SK-N-SH (cell line): ENCODE results near the gene HTR1B. TPM values are rescaled to one million over a fixed set of nuclear protein-coding genes. Genes with fewer than 3 reads are reported as not detected.

Source experiments
- CTCF ChIA-PET: fragments of 300-600, 350-600 bp; formaldehyde crosslinking; extraction: SDS; loops from one replicate; lab custom pipeline; 2021; lab: Yijun Ruan, JAX
- POLR2A ChIA-PET: fragments of 350-600 bp; sonication (Branson Sonifier 250); formaldehyde crosslinking; extraction: SDS; loops from one replicate; lab custom pipeline; 2020; ENCODE audit warnings: antibody characterized with exemption, inconsistent platforms; lab: Yijun Ruan, JAX
- DNase-seq: peaks from one replicate; pipeline ENCODE4 v3.0.0; 2012
- H2AFZ ChIP-seq: fragments of 200-600 bp; sonication (generic); 2 replicates; pipeline ENCODE4 v1.8.1; 2016; ENCODE audit warnings: antibody characterized with exemption, mild to moderate bottlenecking, low read depth
- H3F3A ChIP-seq: fragments of 200-600 bp; sonication (generic); replicated peaks from 2 replicates; pipeline ENCODE3; 2016; ENCODE audit warnings: antibody characterized with exemption, mild to moderate bottlenecking; ENCODE audit not compliant: insufficient read depth
- H3K27ac ChIP-seq, 2 experiments: fragments of 200-500 bp in 1 of 2; fragments of 200-600 bp in 1 of 2; sonication (Bioruptor generic) in 1 of 2; sonication (generic), shearing (Covaris generic) in 1 of 2; 2 replicates each; pipeline versions ENCODE4 v1.5.1 to v1.6.1; 2014 to 2016; ENCODE audit warnings: low read depth in 2 of 2, inconsistent platforms in 1 of 2, low read length in 1 of 2, mild to moderate bottlenecking in 1 of 2, mixed read lengths in 1 of 2
- H3K27me3 ChIP-seq: fragments of 200-600 bp; sonication (generic), shearing (Covaris generic); 2 replicates; pipeline ENCODE4 v1.6.1; 2016; ENCODE audit warnings: mixed run types; ENCODE audit not compliant: insufficient read depth
- H3K36me3 ChIP-seq, 2 experiments: fragments of 200-500 bp in 1 of 2; fragments of 200-600 bp in 1 of 2; sonication (Bioruptor generic) in 1 of 2; sonication (generic) in 1 of 2; replicated peaks in 1 of 2; 2 replicates each; pipeline versions ENCODE3 to v1.5.1; 2014 to 2016; ENCODE audit warnings: low read length in 1 of 2, mild to moderate bottlenecking in 1 of 2; ENCODE audit not compliant: insufficient read depth in 2 of 2, control insufficient read depth in 1 of 2
- H3K4me1 ChIP-seq, 2 experiments: fragments of 200-500 bp in 1 of 2; fragments of 200-600 bp in 1 of 2; sonication (Bioruptor generic) in 1 of 2; sonication (generic), shearing (Covaris generic) in 1 of 2; 2 replicates each; pipeline versions ENCODE4 v1.5.1 to v1.6.1; 2014 to 2016; ENCODE audit warnings: low read depth in 1 of 2, low read length in 1 of 2, mixed run types in 1 of 2; ENCODE audit not compliant: insufficient read depth in 2 of 2, control insufficient read depth in 1 of 2
- H3K4me2 ChIP-seq: fragments of 200-600 bp; sonication (generic), shearing (Covaris generic); 2 replicates; pipeline ENCODE4 v1.6.1; 2017; ENCODE audit warnings: mixed run types
- H3K4me3 ChIP-seq, 2 experiments: fragments of 200-500 bp in 1 of 2; fragments of 200-600 bp in 1 of 2; sonication (Bioruptor generic) in 1 of 2; sonication (generic), shearing (Covaris generic) in 1 of 2; 2 replicates each; pipeline versions ENCODE4 v1.5.1 to v1.8.1; 2014 to 2016; ENCODE audit warnings: low read depth in 2 of 2, inconsistent platforms in 1 of 2, low read length in 1 of 2, mild to moderate bottlenecking in 1 of 2, mixed read lengths in 1 of 2, moderate library complexity in 1 of 2
- H3K79me2 ChIP-seq: fragments of 200-600 bp; sonication (generic); 2 replicates; pipeline ENCODE4 v1.8.1; 2017; ENCODE audit warnings: mild to moderate bottlenecking; ENCODE audit not compliant: insufficient read depth
- H3K9ac ChIP-seq: fragments of 200-600 bp; sonication (generic); 2 replicates; pipeline ENCODE4 v1.6.1; 2017; ENCODE audit warnings: mixed run types
- H3K9me2 ChIP-seq: fragments of 200-600 bp; sonication (generic); 2 replicates; pipeline ENCODE4 v1.6.1; 2017; ENCODE audit warnings: mixed run types
- H3K9me3 ChIP-seq: fragments of 200-600 bp; sonication (generic); 2 replicates; pipeline ENCODE4 v1.6.1; 2017; ENCODE audit warnings: mixed run types, mild to moderate bottlenecking, moderate library complexity
- H4K20me1 ChIP-seq: fragments of 200-600 bp; sonication (generic); 2 replicates; pipeline ENCODE4 v1.6.1; 2017; ENCODE audit warnings: mild to moderate bottlenecking, mixed run types; ENCODE audit not compliant: insufficient read depth
- CHD2 ChIP-seq: fragments of 150-350 bp; IDR thresholded peaks from 2 replicates; pipeline ENCODE4 v1.6.1; 2018; ENCODE audit warnings: low read length; ENCODE audit not compliant: partially characterized antibody
- ELF1 ChIP-seq: IDR thresholded peaks from 2 replicates; pipeline ENCODE4 v1.4.0; 2012
- EP300 ChIP-seq, 2 experiments: IDR thresholded peaks; 2 replicates each; pipeline versions ENCODE4 v1.4.0 to v1.6.1; 2012; ENCODE audit warnings: borderline replicate concordance in 1 of 2, low read depth in 1 of 2, low read length in 1 of 2
- EZH2phosphoT487 ChIP-seq: fragments of 200-600 bp; sonication (generic); IDR thresholded peaks from 2 replicates; pipeline ENCODE4 v1.6.1; 2017; ENCODE audit warnings: low read depth, mixed run types, mild to moderate bottlenecking, antibody characterized with exemption, moderate library complexity, borderline replicate concordance
- FOSL2 ChIP-seq: IDR thresholded peaks from 2 replicates; pipeline ENCODE4 v1.4.0; 2012; ENCODE audit warnings: low read depth, mild to moderate bottlenecking, moderate library complexity, borderline replicate concordance
- FOXM1 ChIP-seq: IDR thresholded peaks from 2 replicates; pipeline ENCODE4 v1.4.0; 2012; ENCODE audit warnings: low read depth, mild to moderate bottlenecking
- MEF2A ChIP-seq: IDR thresholded peaks from 2 replicates; pipeline ENCODE4 v1.4.0; 2012; ENCODE audit warnings: low read depth, borderline replicate concordance
- MXI1 ChIP-seq: IDR thresholded peaks from 2 replicates; pipeline ENCODE4 v1.6.1; 2012; ENCODE audit warnings: mild to moderate bottlenecking, low read depth, low read length, improper control_type of control experiment
- POLR2AphosphoS5 ChIP-seq: IDR thresholded peaks from 2 replicates; pipeline ENCODE4 v1.6.1; 2012; ENCODE audit warnings: low read depth, low read length
- RAD21 ChIP-seq: IDR thresholded peaks from 2 replicates; pipeline ENCODE4 v1.6.1; 2012; ENCODE audit warnings: mild to moderate bottlenecking, low read length
- RFX5 ChIP-seq: IDR thresholded peaks from 2 replicates; pipeline ENCODE4 v1.6.1; 2012; ENCODE audit warnings: mild to moderate bottlenecking, improper control_type of control experiment, low read length
- RXRA ChIP-seq: IDR thresholded peaks from 2 replicates; pipeline ENCODE4 v1.4.0; 2012; ENCODE audit warnings: low read depth, mild to moderate bottlenecking, borderline replicate concordance
- TCF12 ChIP-seq: IDR thresholded peaks from 2 replicates; pipeline ENCODE4 v1.4.0; 2012
- TEAD4 ChIP-seq: IDR thresholded peaks from 2 replicates; pipeline ENCODE4 v1.4.0; 2012; ENCODE audit warnings: mild to moderate bottlenecking, borderline replicate concordance; ENCODE audit not compliant: insufficient read depth
- ZBTB33 ChIP-seq: IDR thresholded peaks from 2 replicates; pipeline ENCODE4 v1.4.0; 2012; ENCODE audit warnings: low read depth, borderline replicate concordance
- WGBS: methylation state at CpG from one replicate; pipeline ENCODE4 v1.1.6; 2017; ENCODE audit warnings: low lambda C conversion rate; 5-methylcytosine and 5-hydroxymethylcytosine counted together
- polyA plus RNA-seq, 3 experiments: library from polyadenylated mRNA; depleted of rRNA; stranded (reverse); fragments of >200 nt; gene quantifications; 2 replicates each; pipeline ENCODE4 v1.2.3, GENCODE V29; 2012
- TF ChIP-seq, protein P1 (sequence below): IDR thresholded peaks from 2 replicates; pipeline ENCODE4 v1.4.0; 2012; ENCODE audit warnings: low read depth
- TF ChIP-seq, protein P2 (sequence below): IDR thresholded peaks from 2 replicates; pipeline ENCODE4 v1.6.1; 2012; ENCODE audit warnings: mild to moderate bottlenecking, low read depth, low read length, moderate library complexity

The HTR1B gene
- polyA plus RNA-seq, 1 of the 3 experiments (the other 2 are of a cell fraction), result 0.76 TPM

GRCh38 chr6:77445214-77445613 lies 18.1 kb downstream of the HTR1B start:
- Histone ChIP-seq H3K4me2 (no peak overlapping the region), H2AFZ (no peak overlapping the region), H3K9me2 (no peaks in the 10 kb centered on the region), H3K4me1 (0 out of 4 replicates have a peak, but pooled peaks cover 0 to 18% of the 10 kb centered on the region in 2 experiments), H3K27ac (no peak overlapping the region), H4K20me1 (no peaks in the 10 kb centered on the region), H3K36me3 (no peaks in the 10 kb centered on the region), H3K9ac (no peak overlapping the region), H3F3A (peaks cover 3% of the 10 kb centered on the region), H3K9me3 (no peaks in the 10 kb centered on the region), H3K79me2 (no peaks in the 10 kb centered on the region), H3K27me3 (no peaks in the 10 kb centered on the region), H3K4me3 (no peak overlapping the region)
- ChIA-PET POLR2A (no interaction called here), CTCF (no interaction called here)
- TF ChIP-seq, protein P1, sequence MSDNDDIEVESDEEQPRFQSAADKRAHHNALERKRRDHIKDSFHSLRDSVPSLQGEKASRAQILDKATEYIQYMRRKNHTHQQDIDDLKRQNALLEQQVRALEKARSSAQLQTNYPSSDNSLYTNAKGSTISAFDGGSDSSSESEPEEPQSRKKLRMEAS, result no peak
- no peak for TF ChIP-seq MXI1
- no peak for TF ChIP-seq FOXM1
- TF ChIP-seq CHD2, result no peak
- no peak for TF ChIP-seq RXRA
- no peak for TF ChIP-seq FOSL2
- TF ChIP-seq, protein P2, sequence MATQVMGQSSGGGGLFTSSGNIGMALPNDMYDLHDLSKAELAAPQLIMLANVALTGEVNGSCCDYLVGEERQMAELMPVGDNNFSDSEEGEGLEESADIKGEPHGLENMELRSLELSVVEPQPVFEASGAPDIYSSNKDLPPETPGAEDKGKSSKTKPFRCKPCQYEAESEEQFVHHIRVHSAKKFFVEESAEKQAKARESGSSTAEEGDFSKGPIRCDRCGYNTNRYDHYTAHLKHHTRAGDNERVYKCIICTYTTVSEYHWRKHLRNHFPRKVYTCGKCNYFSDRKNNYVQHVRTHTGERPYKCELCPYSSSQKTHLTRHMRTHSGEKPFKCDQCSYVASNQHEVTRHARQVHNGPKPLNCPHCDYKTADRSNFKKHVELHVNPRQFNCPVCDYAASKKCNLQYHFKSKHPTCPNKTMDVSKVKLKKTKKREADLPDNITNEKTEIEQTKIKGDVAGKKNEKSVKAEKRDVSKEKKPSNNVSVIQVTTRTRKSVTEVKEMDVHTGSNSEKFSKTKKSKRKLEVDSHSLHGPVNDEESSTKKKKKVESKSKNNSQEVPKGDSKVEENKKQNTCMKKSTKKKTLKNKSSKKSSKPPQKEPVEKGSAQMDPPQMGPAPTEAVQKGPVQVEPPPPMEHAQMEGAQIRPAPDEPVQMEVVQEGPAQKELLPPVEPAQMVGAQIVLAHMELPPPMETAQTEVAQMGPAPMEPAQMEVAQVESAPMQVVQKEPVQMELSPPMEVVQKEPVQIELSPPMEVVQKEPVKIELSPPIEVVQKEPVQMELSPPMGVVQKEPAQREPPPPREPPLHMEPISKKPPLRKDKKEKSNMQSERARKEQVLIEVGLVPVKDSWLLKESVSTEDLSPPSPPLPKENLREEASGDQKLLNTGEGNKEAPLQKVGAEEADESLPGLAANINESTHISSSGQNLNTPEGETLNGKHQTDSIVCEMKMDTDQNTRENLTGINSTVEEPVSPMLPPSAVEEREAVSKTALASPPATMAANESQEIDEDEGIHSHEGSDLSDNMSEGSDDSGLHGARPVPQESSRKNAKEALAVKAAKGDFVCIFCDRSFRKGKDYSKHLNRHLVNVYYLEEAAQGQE, result no peak
- WGBS, result 22% methylated on average over 2 of the region's 2 CpGs
- no peak for DNase-seq

DNA sequence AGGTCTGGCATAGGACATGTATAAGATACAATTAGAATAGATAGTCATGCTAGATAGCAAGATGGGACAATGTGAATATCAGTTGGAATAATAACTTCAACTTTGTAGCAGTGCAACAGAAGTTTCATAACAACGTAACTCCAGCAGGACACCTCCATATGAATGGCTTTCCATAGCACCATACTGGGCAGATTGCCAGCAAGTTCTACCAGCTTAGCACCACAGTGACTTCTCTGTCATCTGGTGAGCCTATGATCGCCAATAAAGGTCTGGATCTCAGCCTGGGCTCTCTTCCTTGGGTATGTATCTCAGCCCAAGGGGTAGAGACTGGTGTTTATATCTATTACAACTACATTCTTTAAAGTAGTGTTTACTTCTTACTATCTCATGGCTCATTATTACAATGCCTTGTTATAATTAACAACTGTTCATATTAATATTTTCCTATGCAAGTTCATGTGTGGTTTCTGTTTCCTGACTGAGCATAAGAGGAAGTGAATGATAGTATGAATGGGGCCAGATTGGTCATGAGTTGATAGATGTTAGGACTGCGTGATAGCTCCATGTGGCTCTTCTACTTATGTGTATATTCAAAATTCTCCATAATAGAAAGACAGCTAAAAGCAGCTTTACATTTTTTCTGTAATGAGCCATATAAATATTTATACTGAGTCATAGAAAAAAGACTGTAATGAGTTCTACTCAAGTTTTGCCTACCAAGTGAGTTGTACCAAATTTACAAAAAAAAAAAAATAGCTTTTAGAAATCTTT lies 22.9 kb downstream of the HTR1B start:
- Histone ChIP-seq H3F3A (no peaks in the 10 kb centered on the region), H3K9me2 (no peaks in the 10 kb centered on the region), H3K4me1 (no peaks in the 10 kb centered on the region), H3K9me3 (no peaks in the 10 kb centered on the region), H3K4me3 (no peak overlapping the region), H3K79me2 (no peaks in the 10 kb centered on the region), H3K9ac (no peak overlapping the region), H3K36me3 (no peaks in the 10 kb centered on the region), H3K4me2 (no peak overlapping the region), H4K20me1 (no peaks in the 10 kb centered on the region), H2AFZ (no peak overlapping the region), H3K27ac (no peak overlapping the region; a peak in 1 of 4 replicates), H3K27me3 (no peaks in the 10 kb centered on the region)
- POLR2A ChIA-PET, result no interaction called here
- CTCF ChIA-PET, result interaction anchor here (1.5 kb wide), 1 partner anchor 17 kb away, joined by 3 read pairs; no protein-coding TSS in a partner anchor
- DNase-seq, result no peak
- 66% methylated on average over 3 of the region's 3 CpGs for WGBS
- no peak for TF ChIP-seq POLR2AphosphoS5
- TF ChIP-seq, protein P2, result no peak
- TF ChIP-seq RFX5, result no peak
- no peak for TF ChIP-seq MEF2A
- TF ChIP-seq ZBTB33, result no peak
- TF ChIP-seq TEAD4, result no peak
- no peak for TF ChIP-seq CHD2
- TF ChIP-seq RXRA, result no peak
- TF ChIP-seq ELF1, result no peak
- TF ChIP-seq RAD21, result no peak
- TF ChIP-seq TCF12, result no peak
- TF ChIP-seq EZH2phosphoT487, result no peak
- no peak for TF ChIP-seq EP300 (IDR thresholded peaks at IDR 0.05; ENCODE audit: borderline replicate concordance in 1 of 2, low read depth in 1 of 2, low read length in 1 of 2)
